ENCODE data around the gene ACP7. TPM values are rescaled to one million over a fixed set of nuclear protein-coding genes. Genes with fewer than 3 reads are reported as not detected.

The ACP7 gene
- total RNA-seq, result 1.1 and 2.1 TPM in 2 replicates

GRCh38 chr19:39083983-39084731, at the start of gene ACP7:
TSS of gene ACP7 (plus strand) at chr19:39084368. CDS start at chr19:39085270, 902 bp downstream.

GRCh38 chr19:39125554-39126311, 41.6 kb downstream of the ACP7 start, which contains the start of gene PAK4:
TSS of gene PAK4 (plus strand) at chr19:39125786. CDS start at chr19:39169554, 43,768 bp downstream.

Other genes with a start within 250 kb of the ACP7 start
- gene HNRNPL, start 234.4 kb upstream of the ACP7 start, total RNA-seq, result 160 and 186 TPM in 2 replicates
- gene RINL, start 206.1 kb upstream of the ACP7 start, total RNA-seq, result 10.5 and 20.8 TPM in 2 replicates
- 46.8 and 52.8 TPM in 2 replicates for gene SIRT2, start 184.8 kb upstream of the ACP7 start, total RNA-seq
- gene NFKBIB, start 184.4 kb upstream of the ACP7 start, total RNA-seq, result 22.9 and 34.5 TPM in 2 replicates
- not detected in 2 replicates for gene CCER2, start 172.2 kb upstream of the ACP7 start, total RNA-seq
- 9.6 and 11.0 TPM in 2 replicates for gene SARS2, start 153.6 kb upstream of the ACP7 start, total RNA-seq
- gene MRPS12, start 153.4 kb upstream of the ACP7 start, total RNA-seq, result 48.6 and 86.1 TPM in 2 replicates
- gene FBXO17, start 108.6 kb upstream of the ACP7 start, total RNA-seq, result 12.3 and 16.2 TPM in 2 replicates
- 4.6 and 7.2 TPM in 2 replicates for gene FBXO27, start 51.8 kb upstream of the ACP7 start, total RNA-seq
- 4.1 and 17.2 TPM in 2 replicates for gene PAK4, start 41.4 kb downstream of the ACP7 start, total RNA-seq
- 8.9 and 9.3 TPM in 2 replicates for gene NCCRP1, start 112.6 kb downstream of the ACP7 start, total RNA-seq
- gene SYCN, start 119.9 kb downstream of the ACP7 start, total RNA-seq, result not detected in 2 replicates
- gene IFNL3, start 160.6 kb downstream of the ACP7 start, total RNA-seq, result not detected in 2 replicates
- not detected in 2 replicates for gene IFNL4, start 164.5 kb downstream of the ACP7 start, total RNA-seq
- not detected in 2 replicates for gene IFNL2, start 184.0 kb downstream of the ACP7 start, total RNA-seq
- not detected in 2 replicates for gene IFNL1, start 212.0 kb downstream of the ACP7 start, total RNA-seq
- under 0.01 and 0.28 TPM in 2 replicates for gene LRFN1, start 236.5 kb downstream of the ACP7 start, total RNA-seq